ENCODE results near the gene CSGALNACT2.

The CSGALNACT2 gene

DNA sequence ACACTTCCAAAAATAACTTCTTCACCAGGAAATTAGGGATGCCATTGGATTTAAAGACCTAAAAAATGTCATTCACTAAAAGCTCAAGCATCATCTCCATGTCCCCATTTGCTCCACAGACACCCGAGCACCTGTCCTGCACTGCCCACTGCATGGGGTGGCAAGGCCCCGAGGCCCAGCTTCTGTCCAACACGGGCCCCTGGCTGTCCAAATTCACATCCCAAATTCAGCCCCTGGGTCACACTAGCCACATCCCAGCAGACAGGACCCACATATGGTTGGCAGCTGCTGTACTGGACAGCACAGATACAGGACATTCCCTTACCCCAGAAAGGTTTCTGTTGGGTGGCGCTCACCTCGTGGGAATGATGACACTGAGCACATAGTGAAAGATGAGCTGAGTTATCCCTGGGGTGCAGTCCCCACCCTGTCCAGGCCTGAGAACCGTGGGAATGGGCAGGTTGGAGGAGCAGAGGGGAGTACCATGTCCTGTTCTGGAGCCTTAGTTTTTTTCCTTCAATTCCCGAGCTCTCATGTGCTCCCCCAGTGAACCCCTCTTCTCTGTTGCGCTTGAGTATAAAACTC is 55.3 kb downstream of the CSGALNACT2 start:
- DNase-seq = no peak
- H3K9me3 ChIP-seq (ENCODE audit: control insufficient read depth, low read length) = no peaks in the 10 kb centered on the region
- no peaks in the 10 kb centered on the region for H3K4me1 ChIP-seq (ENCODE audit: control insufficient read depth, insufficient read depth, low read length, poor library complexity, severe bottlenecking)

DNA sequence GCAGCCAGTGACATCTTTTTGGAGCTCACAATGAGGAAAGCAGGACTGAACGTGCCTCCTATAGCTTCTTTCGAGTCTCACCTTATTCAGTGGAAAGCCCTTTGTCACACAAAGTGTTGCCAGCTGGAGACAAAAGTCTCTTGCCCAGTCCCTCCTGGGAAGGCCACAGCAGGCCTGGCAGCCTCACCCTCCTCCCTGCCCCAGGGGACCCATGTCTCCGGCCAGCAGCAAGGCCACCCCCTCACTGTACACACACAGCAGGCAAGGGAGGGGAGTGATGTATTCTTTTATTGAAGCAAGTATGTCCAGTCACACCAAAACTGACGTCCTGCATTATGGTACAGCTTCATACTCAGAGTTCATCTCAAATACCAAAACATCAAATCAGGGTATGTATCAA is 56.0 kb downstream of the CSGALNACT2 start:
- Histone ChIP-seq H3K27ac (ENCODE audit: insufficient read depth, low read length, poor library complexity, severe bottlenecking) (no peak overlapping the region), H3K4me3 (ENCODE audit: insufficient read depth, low read depth, low read length, poor library complexity, severe bottlenecking) (no peak overlapping the region), H3K36me3 (ENCODE audit: control insufficient read depth, insufficient read depth, low read length) (no peaks in the 10 kb centered on the region), H3K4me1 (ENCODE audit: control insufficient read depth, insufficient read depth, low read length, poor library complexity, severe bottlenecking) (no peaks in the 10 kb centered on the region), H3K9me3 (ENCODE audit: control insufficient read depth, low read length) (no peaks in the 10 kb centered on the region), H3K27me3 (replicated peaks; ENCODE audit: control insufficient read depth, insufficient read depth, low read length, poor library complexity, severe bottlenecking) (no peaks in the 10 kb centered on the region)
- no peak for DNase-seq

More for the DNA sequence above, 55.3 kb downstream of the CSGALNACT2 start:
- H3K36me3 ChIP-seq (ENCODE audit: control insufficient read depth, insufficient read depth, low read length) = no peaks in the 10 kb centered on the region
- H3K27ac ChIP-seq (ENCODE audit: insufficient read depth, low read length, poor library complexity, severe bottlenecking) = no peak overlapping the region
- H3K27me3 ChIP-seq (replicated peaks; ENCODE audit: control insufficient read depth, insufficient read depth, low read length, poor library complexity, severe bottlenecking) = no peaks in the 10 kb centered on the region
- no peak overlapping the region for H3K4me3 ChIP-seq (ENCODE audit: insufficient read depth, low read depth, low read length, poor library complexity, severe bottlenecking)

DNA sequence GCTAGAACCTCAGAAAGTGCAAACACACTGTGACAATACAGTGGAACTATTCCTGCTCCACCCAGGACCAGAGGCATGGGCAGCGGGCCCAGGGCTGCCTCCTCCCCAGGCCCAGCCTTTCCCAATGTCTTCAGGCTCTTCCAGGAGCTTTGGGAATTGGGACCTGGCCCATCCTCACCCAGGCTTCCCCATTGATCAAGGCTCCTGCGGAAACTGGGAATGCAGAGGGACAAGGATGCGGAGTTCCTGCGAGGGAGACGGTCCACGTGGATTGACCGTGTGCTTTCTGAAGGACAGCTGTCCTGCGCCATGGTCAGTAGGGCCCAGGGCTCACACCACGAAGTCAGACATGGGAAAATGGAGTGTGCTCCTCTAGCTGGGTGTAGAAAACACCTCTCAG is 56.6 kb downstream of the CSGALNACT2 start:
- Histone ChIP-seq H3K27ac (ENCODE audit: insufficient read depth, low read length, poor library complexity, severe bottlenecking) (no peak overlapping the region), H3K36me3 (ENCODE audit: control insufficient read depth, insufficient read depth, low read length) (no peaks in the 10 kb centered on the region), H3K27me3 (replicated peaks; ENCODE audit: control insufficient read depth, insufficient read depth, low read length, poor library complexity, severe bottlenecking) (no peaks in the 10 kb centered on the region), H3K4me3 (ENCODE audit: insufficient read depth, low read depth, low read length, poor library complexity, severe bottlenecking) (no peak overlapping the region), H3K9me3 (ENCODE audit: control insufficient read depth, low read length) (no peaks in the 10 kb centered on the region), H3K4me1 (ENCODE audit: control insufficient read depth, insufficient read depth, low read length, poor library complexity, severe bottlenecking) (no peaks in the 10 kb centered on the region)
- DNase-seq = no peak

DNA sequence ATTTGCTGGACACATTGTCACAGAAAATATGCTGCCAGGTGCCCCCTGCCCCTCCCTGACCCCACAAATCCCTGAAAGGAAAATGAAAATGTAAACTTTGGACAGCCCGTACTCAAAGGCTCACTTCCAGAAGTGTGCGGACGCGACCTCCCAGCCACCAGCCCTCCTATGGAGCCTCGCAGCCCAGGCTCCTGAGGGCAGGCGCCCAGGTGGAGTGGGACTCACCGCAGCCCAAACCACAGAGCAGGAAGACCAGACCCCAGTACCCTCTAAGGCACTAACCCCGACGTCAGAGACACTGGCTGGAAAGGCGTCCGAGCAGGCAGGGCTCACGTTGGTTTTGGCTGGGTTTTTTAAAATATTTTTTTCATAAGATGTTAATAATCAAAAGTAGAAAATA is 57.3 kb downstream of the CSGALNACT2 start:
- H3K4me3 ChIP-seq (ENCODE audit: insufficient read depth, low read depth, low read length, poor library complexity, severe bottlenecking) = no peak overlapping the region
- no peak for DNase-seq
- H3K27me3 ChIP-seq (replicated peaks; ENCODE audit: control insufficient read depth, insufficient read depth, low read length, poor library complexity, severe bottlenecking) = no peaks in the 10 kb centered on the region
- H3K4me1 ChIP-seq (ENCODE audit: control insufficient read depth, insufficient read depth, low read length, poor library complexity, severe bottlenecking) = no peaks in the 10 kb centered on the region
- H3K9me3 ChIP-seq (ENCODE audit: control insufficient read depth, low read length) = no peaks in the 10 kb centered on the region
- no peaks in the 10 kb centered on the region for H3K36me3 ChIP-seq (ENCODE audit: control insufficient read depth, insufficient read depth, low read length)
- H3K27ac ChIP-seq (ENCODE audit: insufficient read depth, low read length, poor library complexity, severe bottlenecking) = no peak overlapping the region

DNA sequence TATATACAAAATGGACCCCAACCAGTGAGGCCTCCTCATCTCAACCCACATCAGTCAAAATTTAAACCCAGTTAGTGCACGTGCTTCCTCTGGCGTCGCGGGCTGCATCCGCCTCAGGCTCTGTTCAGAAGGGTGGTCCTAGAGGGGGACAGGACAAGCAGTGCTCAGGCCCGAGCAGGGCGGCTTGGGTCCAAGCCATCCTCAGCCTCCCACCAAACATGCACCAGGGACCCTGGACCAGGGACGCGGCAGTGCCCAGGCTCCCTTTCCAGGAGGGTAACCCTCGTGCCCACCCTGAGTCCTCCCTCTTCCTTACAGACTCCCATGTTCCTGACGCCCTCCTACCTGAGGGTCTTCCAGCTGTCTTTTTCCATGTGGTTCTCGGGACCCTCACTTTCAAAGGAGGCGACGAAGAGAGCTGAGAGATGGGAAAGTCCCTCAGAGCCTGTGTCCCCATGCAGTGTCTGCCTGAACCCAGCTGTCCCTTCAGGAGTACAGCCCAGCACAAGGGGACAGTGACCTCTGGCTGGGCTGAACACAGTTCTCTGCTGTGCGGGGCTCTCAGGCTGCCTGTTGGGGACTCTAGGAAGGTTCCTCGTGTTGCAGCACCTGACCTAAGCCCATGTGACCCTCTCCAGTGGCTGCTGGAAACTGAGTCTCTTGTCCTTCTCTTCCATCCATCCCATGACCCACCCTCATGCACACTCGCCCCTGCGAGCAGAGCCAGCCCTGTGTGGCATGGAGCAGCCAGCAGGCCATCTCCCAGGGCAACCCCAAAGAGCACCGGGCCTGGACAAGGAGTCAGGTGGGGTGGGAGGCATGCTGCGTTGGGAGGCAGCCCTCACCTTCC is 58.1 kb downstream of the CSGALNACT2 start:
- DNase-seq = no peak
- Histone ChIP-seq H3K27me3 (replicated peaks; ENCODE audit: control insufficient read depth, insufficient read depth, low read length, poor library complexity, severe bottlenecking) (no peaks in the 10 kb centered on the region), H3K4me3 (ENCODE audit: insufficient read depth, low read depth, low read length, poor library complexity, severe bottlenecking) (no peak overlapping the region), H3K36me3 (ENCODE audit: control insufficient read depth, insufficient read depth, low read length) (no peaks in the 10 kb centered on the region), H3K9me3 (ENCODE audit: control insufficient read depth, low read length) (no peaks in the 10 kb centered on the region), H3K4me1 (ENCODE audit: control insufficient read depth, insufficient read depth, low read length, poor library complexity, severe bottlenecking) (no peaks in the 10 kb centered on the region), H3K27ac (ENCODE audit: insufficient read depth, low read length, poor library complexity, severe bottlenecking) (no peak overlapping the region)

DNA sequence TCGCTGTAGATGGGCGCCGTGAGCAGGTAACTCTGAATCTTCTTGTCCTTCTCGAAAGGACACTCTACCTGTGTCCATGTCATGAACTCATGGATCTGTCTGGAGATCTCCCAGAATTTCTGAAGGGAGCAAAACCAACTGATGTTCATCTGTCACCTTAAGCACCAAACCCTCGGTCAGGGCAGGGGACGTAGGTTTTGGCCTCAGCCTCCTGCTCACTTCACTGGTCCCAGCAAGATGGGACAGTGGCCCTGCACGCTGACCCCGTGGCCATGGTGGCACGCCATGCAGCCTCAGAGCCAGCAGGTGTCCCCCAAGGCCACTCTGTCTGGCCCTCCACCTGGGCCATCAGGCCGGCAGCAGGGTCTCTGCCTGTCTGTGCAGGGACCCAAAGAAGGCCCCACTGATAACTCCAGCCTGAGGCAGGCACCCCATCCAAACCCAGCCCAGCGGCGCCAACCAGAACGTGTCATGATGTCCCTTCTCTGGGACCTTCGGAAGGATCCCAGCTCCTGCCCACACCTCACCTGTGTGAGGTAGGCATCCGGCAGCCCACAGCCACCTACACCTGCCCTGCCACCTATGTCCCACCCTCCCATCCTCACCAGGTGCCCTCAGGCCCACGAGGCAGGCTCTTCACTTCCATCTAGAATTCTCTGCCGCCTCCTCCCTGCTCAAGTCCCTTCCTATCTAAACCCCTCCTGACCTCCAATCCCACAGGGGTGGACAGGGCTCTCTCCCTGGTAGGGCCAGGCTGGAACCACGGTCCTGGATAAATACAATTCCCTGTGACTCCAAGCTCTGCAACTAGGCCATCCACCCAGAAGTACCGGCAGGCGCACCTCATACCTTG is 59.0 kb downstream of the CSGALNACT2 start:
- no peak overlapping the region for H3K4me3 ChIP-seq (ENCODE audit: insufficient read depth, low read depth, low read length, poor library complexity, severe bottlenecking)
- DNase-seq = no peak
- no peaks in the 10 kb centered on the region for H3K27me3 ChIP-seq (replicated peaks; ENCODE audit: control insufficient read depth, insufficient read depth, low read length, poor library complexity, severe bottlenecking)
- H3K9me3 ChIP-seq (ENCODE audit: control insufficient read depth, low read length) = no peaks in the 10 kb centered on the region
- no peaks in the 10 kb centered on the region for H3K36me3 ChIP-seq (ENCODE audit: control insufficient read depth, insufficient read depth, low read length)
- no peak overlapping the region for H3K27ac ChIP-seq (ENCODE audit: insufficient read depth, low read length, poor library complexity, severe bottlenecking)
- peaks cover under 1% of the 10 kb centered on the region for H3K4me1 ChIP-seq (ENCODE audit: control insufficient read depth, insufficient read depth, low read length, poor library complexity, severe bottlenecking)

DNA sequence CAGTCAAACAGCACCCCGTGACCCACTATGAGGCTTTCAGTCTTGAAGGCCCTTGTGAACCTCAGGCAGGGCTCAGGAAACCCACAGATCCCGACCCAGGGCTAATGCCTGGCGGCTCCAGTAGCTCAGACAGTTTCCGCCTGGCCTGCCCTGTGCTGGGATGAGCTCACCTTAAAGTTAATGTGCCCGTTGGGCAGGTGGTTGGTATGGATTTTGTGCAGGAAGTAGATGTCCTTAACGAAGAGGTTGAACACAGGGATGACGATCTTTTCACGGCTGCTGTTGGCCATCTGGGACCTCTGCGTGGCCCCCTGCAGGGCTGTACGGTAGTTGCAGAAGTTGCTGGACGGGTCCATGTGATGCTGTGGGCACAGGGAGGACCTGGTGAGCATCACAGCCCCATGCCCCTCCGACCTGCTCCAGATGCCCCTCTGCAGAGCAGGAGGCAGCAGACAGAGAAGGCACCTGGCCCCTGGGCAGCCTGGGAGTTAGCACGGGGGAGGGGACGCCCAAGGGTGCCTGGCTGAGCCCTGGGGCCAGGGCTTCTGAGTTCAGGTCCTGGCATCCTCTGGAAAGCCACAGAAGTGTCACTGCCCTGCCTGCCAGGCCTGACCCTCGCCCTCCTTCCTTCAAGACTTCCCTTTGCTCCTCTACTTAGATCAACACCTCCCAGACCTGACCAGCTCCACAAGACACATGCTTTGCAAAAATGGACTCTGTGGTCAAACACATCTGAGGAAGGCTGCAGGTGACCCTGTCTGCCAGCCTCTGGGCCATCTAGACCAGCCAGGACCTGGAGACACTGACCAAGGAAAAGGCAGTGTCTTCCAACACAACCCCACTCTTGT is 59.8 kb downstream of the CSGALNACT2 start:
- H3K27me3 ChIP-seq (replicated peaks; ENCODE audit: control insufficient read depth, insufficient read depth, low read length, poor library complexity, severe bottlenecking) = no peaks in the 10 kb centered on the region
- H3K4me1 ChIP-seq (ENCODE audit: control insufficient read depth, insufficient read depth, low read length, poor library complexity, severe bottlenecking) = peaks cover 4% of the 10 kb centered on the region
- H3K36me3 ChIP-seq (ENCODE audit: control insufficient read depth, insufficient read depth, low read length) = no peaks in the 10 kb centered on the region
- H3K4me3 ChIP-seq (ENCODE audit: insufficient read depth, low read depth, low read length, poor library complexity, severe bottlenecking) = no peak overlapping the region
- no peak for DNase-seq
- H3K9me3 ChIP-seq (ENCODE audit: control insufficient read depth, low read length) = no peaks in the 10 kb centered on the region
- no peak overlapping the region for H3K27ac ChIP-seq (ENCODE audit: insufficient read depth, low read length, poor library complexity, severe bottlenecking)

DNA sequence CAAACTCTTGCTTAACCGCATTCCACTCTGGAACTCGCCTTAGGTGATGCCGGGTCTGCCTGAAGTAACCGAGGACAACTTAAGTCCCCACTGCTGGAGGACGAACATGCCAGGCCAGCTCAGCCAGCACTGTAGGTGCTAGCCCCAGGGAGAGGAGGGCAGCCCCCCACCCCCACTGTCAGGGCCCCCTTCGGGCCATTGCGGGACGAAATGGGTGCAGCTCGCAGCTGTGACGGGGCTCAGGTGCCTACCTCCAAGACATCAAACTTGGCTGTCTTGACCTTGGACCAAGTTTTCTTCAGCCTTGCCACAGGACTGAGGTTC is 60.4 kb downstream of the CSGALNACT2 start:
- H3K36me3 ChIP-seq (ENCODE audit: control insufficient read depth, insufficient read depth, low read length) = no peaks in the 10 kb centered on the region

DNA sequence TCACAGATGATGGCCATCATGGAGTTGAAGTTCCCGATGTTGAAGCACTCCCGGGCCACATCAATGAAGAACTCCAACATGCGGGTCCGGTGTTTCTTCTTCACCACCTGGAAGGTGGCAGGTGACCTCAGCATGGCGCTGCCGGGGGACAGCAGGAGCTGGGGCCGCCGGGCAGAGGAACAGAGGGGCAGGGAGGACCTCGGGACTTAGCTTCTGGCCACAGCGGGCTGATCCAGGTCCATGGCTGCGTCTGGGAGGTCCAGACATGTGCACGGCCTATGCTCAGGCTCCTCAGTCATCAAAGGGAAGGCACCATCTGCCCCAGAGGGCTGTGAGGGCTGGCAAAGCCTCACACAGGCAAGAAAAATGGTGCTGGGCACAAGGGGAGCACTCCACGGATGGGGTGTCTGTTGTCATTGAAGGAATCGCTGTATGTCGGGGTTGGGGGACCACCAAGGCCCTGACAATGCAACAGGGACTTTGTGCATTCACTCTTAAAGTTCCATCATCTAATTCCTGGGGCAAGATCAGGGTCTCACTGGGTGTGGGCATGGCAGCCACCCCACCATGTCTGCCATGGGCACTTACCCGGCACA is 60.9 kb downstream of the CSGALNACT2 start:
- Histone ChIP-seq H3K27ac (ENCODE audit: insufficient read depth, low read length, poor library complexity, severe bottlenecking) (no peak overlapping the region), H3K4me3 (ENCODE audit: insufficient read depth, low read depth, low read length, poor library complexity, severe bottlenecking) (no peak overlapping the region), H3K36me3 (ENCODE audit: control insufficient read depth, insufficient read depth, low read length) (no peaks in the 10 kb centered on the region), H3K4me1 (ENCODE audit: control insufficient read depth, insufficient read depth, low read length, poor library complexity, severe bottlenecking) (peaks cover 4% of the 10 kb centered on the region), H3K27me3 (replicated peaks; ENCODE audit: control insufficient read depth, insufficient read depth, low read length, poor library complexity, severe bottlenecking) (no peaks in the 10 kb centered on the region), H3K9me3 (ENCODE audit: control insufficient read depth, low read length) (no peaks in the 10 kb centered on the region)
- DNase-seq = no peak

More for the DNA sequence above, 60.4 kb downstream of the CSGALNACT2 start:
- H3K27me3 ChIP-seq (replicated peaks; ENCODE audit: control insufficient read depth, insufficient read depth, low read length, poor library complexity, severe bottlenecking) = no peaks in the 10 kb centered on the region
- peaks cover 4% of the 10 kb centered on the region for H3K4me1 ChIP-seq (ENCODE audit: control insufficient read depth, insufficient read depth, low read length, poor library complexity, severe bottlenecking)
- no peak overlapping the region for H3K4me3 ChIP-seq (ENCODE audit: insufficient read depth, low read depth, low read length, poor library complexity, severe bottlenecking)
- DNase-seq = no peak
- H3K9me3 ChIP-seq (ENCODE audit: control insufficient read depth, low read length) = no peaks in the 10 kb centered on the region
- no peak overlapping the region for H3K27ac ChIP-seq (ENCODE audit: insufficient read depth, low read length, poor library complexity, severe bottlenecking)
